Kidney capillary endothelial cell (primary cell): ENCODE data around the gene AHR.
"Not testable (repeated sequence)": the region's sequence is repeated elsewhere in the genome, so short reads cannot be mapped to it uniquely, and the experiment has no call there.

Source experiments
- DNase-seq: peaks from one replicate; pipeline ENCODE4 v3.0.0-alpha.2; 2018; ENCODE audit warnings: low spot score

AHR gene

DNA sequence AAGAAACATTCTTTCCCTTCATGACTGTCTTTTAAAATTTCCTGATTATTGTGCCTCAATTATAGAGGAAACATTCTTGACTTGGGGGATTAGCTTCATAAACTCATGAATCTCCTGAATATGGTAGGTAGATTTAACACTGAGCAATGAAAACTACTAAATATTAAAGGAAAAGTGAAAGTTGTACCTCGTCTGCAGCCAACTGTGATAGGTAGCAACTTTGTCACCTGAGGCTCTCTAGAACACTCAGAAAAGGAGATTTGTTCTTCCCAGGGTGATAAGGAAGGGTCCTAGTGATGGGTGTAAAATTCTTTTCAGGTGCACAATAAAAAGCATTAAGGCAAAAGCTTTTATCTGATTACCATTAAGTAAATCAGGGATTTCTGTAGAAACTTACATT lies 78.1 kb downstream of the AHR start:
- DNase-seq, result no peak

DNA sequence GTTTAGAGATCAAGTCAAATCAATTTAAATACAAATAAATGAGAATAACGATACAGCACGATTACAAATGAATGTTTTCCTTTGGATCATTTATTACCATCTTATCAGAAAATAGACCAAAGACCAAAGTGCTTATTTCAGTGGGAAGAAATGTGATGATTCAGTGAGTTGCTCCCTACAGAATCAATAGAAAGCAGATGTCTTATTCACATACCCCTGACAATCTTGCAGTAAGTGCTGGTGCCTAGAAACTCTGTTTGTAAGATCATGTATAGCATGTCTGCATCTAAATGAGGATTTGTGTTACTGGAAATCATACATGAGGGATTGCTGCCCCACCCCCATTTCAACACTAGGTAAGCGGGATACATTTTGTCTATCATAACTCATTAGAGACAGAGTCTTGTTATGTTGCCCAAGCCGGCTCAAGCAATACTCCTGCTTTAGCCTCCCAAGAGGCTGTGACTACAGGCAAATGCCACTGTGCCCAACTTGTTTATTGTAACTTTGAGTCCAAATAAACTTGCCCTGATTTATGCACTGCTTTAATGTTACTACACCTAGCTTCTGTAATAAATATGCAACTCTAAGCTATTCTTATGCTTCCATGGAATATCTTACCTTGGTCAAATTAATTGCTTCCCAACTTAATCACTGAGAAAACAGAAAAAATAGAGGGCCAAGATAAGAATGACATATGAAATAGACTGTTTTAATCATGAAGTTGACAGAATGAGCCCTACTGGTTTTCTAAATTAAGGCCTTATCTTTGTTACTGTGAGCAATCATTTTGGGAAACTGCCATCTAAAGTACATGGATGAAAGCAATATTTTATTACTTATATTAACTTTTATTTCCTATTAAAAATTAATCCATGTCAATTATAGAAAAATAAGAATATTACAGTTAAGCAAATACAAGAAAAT lies 82.5 kb downstream of the AHR start:
- DNase-seq, result no peak

DNA sequence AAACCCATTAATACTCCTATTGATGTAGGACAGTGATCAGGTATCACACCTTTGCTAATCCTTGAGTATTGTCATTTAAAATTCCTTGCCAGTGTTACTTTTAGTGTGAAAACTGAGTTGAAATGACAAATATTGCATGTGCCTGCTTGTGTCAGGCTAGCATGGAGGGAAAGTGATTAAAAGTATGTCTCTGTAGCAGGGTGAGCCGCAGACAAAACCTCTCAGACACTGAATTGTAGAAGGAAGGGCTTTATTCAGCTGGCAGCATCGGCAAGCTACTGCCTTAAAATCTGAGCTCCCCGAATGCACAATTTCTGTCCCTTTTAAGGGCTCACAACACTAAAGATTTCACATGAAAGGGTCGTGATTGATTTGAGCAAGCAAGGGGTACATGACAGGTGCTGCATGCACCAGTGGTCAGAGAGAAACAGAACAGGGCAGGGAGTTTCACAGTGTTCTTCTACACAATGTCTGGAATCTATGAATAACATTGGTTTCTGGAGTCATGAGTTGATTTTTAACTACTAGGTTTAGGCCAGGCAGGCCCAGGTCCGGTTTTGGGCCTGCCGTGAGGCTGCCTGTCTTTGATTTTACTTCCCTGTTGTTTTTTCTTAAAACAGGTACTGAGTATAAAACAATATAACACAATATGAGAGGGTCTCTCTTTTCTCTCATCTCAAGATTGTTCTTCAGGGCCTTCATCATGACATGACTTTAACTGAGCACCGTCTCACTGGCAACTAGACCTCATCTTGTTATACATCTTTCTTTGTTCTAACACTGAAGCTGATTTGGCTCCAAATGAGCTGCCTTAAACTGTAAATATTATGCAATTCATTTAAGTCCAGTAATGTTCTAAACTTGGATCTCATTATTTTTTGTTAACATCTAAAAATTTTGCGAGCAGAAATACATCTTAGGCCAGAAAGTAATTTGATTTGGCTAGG lies 84.2 kb downstream of the AHR start:
- DNase-seq, result not testable (repeated sequence)

DNA sequence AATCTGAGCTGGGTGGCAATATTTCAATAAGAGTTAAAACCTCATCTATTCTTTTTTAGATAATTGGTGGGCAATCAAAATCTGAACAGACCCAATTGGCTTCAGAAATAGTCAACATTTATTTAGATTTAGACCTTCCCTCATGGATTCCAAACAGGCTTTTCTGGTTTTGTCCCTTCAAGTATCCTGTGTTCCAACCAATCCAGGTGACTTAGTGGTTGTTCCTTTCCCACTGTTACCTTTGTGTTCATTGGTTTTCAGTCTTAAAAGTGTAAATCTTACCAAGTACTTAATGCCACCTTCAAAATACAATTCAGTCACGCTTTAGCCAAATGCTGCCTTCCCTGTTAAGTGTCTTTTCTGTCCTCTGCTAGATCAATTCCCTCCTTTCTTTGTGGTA lies 85.9 kb downstream of the AHR start:
- no peak for DNase-seq

DNA sequence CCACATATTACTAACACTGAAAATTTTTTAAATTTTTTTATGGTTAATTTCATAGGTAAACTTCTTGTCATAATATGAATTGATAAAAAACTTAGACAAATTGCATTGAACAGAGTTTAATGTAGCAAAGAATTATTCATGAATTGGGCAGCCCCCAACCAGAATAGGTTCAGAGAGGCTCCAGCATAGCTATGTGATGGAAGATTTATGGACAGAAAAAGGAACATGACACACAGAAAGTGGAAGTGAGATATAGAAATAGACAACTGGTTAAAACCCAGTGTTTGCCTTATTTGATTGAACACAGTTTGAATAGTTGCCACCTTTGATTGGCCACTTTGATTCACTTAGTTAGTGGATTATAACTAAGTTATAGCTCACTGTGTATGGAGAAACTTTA lies 87.2 kb downstream of the AHR start:
- no peak for DNase-seq

DNA sequence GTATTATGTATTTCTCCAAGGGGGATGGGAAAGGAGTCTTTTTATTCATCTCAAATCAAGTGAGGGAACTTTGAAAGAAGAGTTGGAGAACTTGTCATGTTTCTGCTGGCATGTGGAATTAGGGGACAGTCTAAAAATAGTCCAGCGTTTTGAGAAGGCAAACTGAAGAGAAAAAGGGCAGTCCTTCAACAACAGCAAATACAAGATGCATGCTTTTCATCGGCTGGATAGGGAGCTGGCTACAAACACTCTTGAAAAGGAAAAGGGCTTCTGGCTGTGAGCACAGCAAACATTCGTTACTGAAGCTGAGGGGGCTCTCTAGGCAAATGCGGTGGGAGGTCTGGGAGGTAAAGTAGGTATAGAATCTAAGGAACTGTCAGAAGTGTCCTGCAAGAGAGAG lies 91.9 kb downstream of the AHR start:
- no peak for DNase-seq

DNA sequence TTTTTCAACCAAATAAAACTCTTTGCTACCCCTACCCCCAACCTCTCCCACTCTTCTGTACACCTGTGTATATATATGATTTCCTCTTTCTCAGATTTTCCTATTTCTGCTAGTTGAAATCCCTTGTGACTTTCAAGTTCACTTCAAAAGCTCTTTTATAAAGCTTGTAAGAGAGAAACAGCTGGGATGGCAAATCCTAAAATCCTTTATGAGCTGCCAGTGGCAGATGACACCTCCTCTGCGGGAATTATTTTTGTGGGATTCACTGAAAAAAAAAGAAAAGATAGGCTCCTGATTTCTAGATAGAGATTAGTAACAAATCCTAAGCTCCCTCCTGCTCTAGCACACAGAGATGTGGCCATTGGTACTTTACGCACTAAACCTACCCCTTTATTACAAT lies 92.9 kb downstream of the AHR start:
- DNase-seq, result no peak

DNA sequence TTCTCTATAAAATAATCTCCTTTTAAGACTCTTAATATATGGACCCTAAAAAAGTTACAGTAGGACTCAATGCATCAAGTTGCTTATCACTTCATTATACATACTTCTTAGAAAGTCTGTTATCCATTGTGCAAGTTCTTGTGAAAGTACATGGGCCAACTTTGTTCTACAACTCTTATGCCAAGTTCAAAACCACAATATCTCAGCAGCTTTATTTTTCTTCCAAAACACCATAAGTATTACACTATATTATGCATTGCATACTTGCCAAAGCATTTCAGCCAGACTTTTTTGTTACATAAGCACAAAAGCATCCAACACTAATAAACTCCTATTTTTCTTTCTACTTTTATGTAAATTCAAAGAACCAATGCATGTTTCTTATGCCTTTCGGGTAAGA lies 94.4 kb downstream of the AHR start:
- DNase-seq, result no peak

DNA sequence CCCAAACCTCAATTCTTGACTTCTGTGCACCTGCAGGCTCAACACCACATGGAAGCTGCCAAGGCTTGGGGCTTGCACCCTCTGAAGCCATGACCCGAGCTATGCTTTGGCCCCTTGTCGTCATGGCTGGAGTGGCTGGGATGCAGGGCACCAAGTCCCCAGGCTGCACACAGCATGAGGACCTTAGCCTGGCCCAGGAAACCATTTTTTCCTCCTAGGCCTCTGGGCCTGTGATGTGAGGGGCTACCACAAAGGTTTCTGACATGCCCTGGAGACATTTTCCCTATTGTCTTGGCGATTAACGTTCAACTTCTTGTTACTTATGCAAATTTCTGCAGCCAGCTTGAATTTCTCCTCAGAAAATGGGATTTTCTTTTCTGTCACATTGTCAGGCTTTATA lies 96.1 kb downstream of the AHR start:
- not testable (repeated sequence) for DNase-seq
